WTC11 (cell line): ENCODE results near the gene LAMA2. TPM values are rescaled to one million over a fixed set of nuclear protein-coding genes. Genes with fewer than 3 reads are reported as not detected.

Experiments used
- CREB1 ChIP-seq: sonication (generic); formaldehyde crosslinking; IDR thresholded peaks from 2 replicates; pipeline ENCODE4 v1.8.0; 2023; ENCODE audit warnings: mild to moderate bottlenecking, missing genetic modification reagents
- ETV6 ChIP-seq: sonication (generic); formaldehyde crosslinking; IDR thresholded peaks from 2 replicates; pipeline ENCODE4 v1.8.1; 2022; ENCODE audit warnings: mild to moderate bottlenecking, missing genetic modification reagents
- FOXK1 ChIP-seq: sonication (generic); formaldehyde crosslinking; IDR thresholded peaks from 2 replicates; pipeline ENCODE4 v1.8.0; 2022; ENCODE audit warnings: mild to moderate bottlenecking, moderate library complexity, missing genetic modification reagents
- GRHL2 ChIP-seq: fragments of 250-450 bp; sonication (Bioruptor Pico); IDR thresholded peaks from 2 replicates; pipeline ENCODE4 v1.8.0; 2022; ENCODE audit warnings: mild to moderate bottlenecking, moderate library complexity; ENCODE audit not compliant: insufficient replicate concordance, severe bottlenecking
- JUN ChIP-seq: sonication (generic); formaldehyde crosslinking; IDR thresholded peaks from 2 replicates; pipeline ENCODE4 v1.8.0; 2023; ENCODE audit warnings: mild to moderate bottlenecking, missing genetic modification reagents
- KAT7 ChIP-seq: sonication (generic); formaldehyde crosslinking; IDR thresholded peaks from 2 replicates; pipeline ENCODE4 v1.8.1; 2023; ENCODE audit warnings: missing genetic modification reagents, mild to moderate bottlenecking, borderline replicate concordance
- MYBL2 ChIP-seq: sonication (generic); formaldehyde crosslinking; IDR thresholded peaks from 2 replicates; pipeline ENCODE4 v1.8.1; 2023; ENCODE audit warnings: mild to moderate bottlenecking, moderate library complexity, missing genetic modification reagents
- NFE2L1 ChIP-seq: sonication (generic); formaldehyde crosslinking; IDR thresholded peaks from 2 replicates; pipeline ENCODE4 v1.8.1; 2023; ENCODE audit warnings: missing genetic modification reagents
- PRRX2 ChIP-seq: fragments of 250-450 bp; sonication (Bioruptor Pico); IDR thresholded peaks from 2 replicates; pipeline ENCODE4 v1.8.0; 2021; ENCODE audit warnings: mild to moderate bottlenecking
- RELA ChIP-seq: sonication (generic); formaldehyde crosslinking; IDR thresholded peaks from 2 replicates; pipeline ENCODE4 v1.8.1; 2022; ENCODE audit warnings: missing genetic modification reagents, mild to moderate bottlenecking, borderline replicate concordance
- RORB ChIP-seq: fragments of 250-450 bp; sonication (Bioruptor Pico); IDR thresholded peaks from 2 replicates; pipeline ENCODE4 v1.9.0; 2021; ENCODE audit warnings: mild to moderate bottlenecking
- TEAD1 ChIP-seq: sonication (generic); formaldehyde crosslinking; IDR thresholded peaks from 2 replicates; pipeline ENCODE4 v1.8.0; 2022; ENCODE audit warnings: mild to moderate bottlenecking, missing genetic modification reagents
- ZNF138 ChIP-seq: sonication (generic); formaldehyde crosslinking; conservative IDR thresholded peaks from 2 replicates; pipeline ENCODE4 v1.8.1; 2022; ENCODE audit warnings: mild to moderate bottlenecking, moderate library complexity, missing genetic modification reagents
- ZNF219 ChIP-seq: sonication (generic); formaldehyde crosslinking; IDR thresholded peaks from 2 replicates; pipeline ENCODE4 v1.8.0; 2023; ENCODE audit warnings: missing genetic modification reagents, mild to moderate bottlenecking, borderline replicate concordance
- ZNF671 ChIP-seq: fragments of 250-450 bp; sonication (Bioruptor Pico); IDR thresholded peaks from 2 replicates; pipeline ENCODE4 v1.8.0; 2021; ENCODE audit warnings: mild to moderate bottlenecking
- total RNA-seq: library from RNA; stranded (reverse); gene quantifications from 3 replicates; pipeline ENCODE4 v1.2.3, GENCODE V29; 2021
- TF ChIP-seq, protein P1 (sequence below): sonication (generic); formaldehyde crosslinking; IDR thresholded peaks from 2 replicates; pipeline ENCODE4 v1.8.0; 2022; ENCODE audit warnings: mild to moderate bottlenecking, missing genetic modification reagents
- TF ChIP-seq, protein P2 (sequence below): sonication (generic); formaldehyde crosslinking; IDR thresholded peaks from 2 replicates; pipeline ENCODE4 v1.8.1; 2023; ENCODE audit warnings: mild to moderate bottlenecking, missing genetic modification reagents, moderate library complexity
- TF ChIP-seq, protein P3 (sequence below): sonication (generic); formaldehyde crosslinking; IDR thresholded peaks from 2 replicates; pipeline ENCODE4 v1.8.1; 2022; ENCODE audit warnings: missing genetic modification reagents, borderline replicate concordance
- TF ChIP-seq, protein P4 (sequence below): fragments of 250-450 bp; sonication (Bioruptor Pico); IDR thresholded peaks from 2 replicates; pipeline ENCODE4 v1.9.0; 2021; ENCODE audit warnings: moderate library complexity, mild to moderate bottlenecking, inconsistent platforms, borderline replicate concordance
- TF ChIP-seq, protein P5 (sequence below): fragments of 250-450 bp; sonication (Bioruptor Pico); IDR thresholded peaks from 2 replicates; pipeline ENCODE4 v1.9.0; 2021; ENCODE audit warnings: mild to moderate bottlenecking
- TF ChIP-seq, protein P6 (sequence below): sonication (generic); formaldehyde crosslinking; IDR thresholded peaks from 2 replicates; pipeline ENCODE4 v1.8.1; 2023; ENCODE audit warnings: mild to moderate bottlenecking, missing genetic modification reagents, borderline replicate concordance
- TF ChIP-seq, protein P7 (sequence below): sonication (generic); formaldehyde crosslinking; conservative IDR thresholded peaks from 2 replicates; pipeline ENCODE4 v1.8.1; 2022; ENCODE audit warnings: mild to moderate bottlenecking, missing genetic modification reagents
- TF ChIP-seq, protein P8 (sequence below): sonication (generic); formaldehyde crosslinking; IDR thresholded peaks from 2 replicates; pipeline ENCODE4 v1.8.0; 2022; ENCODE audit warnings: missing genetic modification reagents

LAMA2 gene
- total RNA-seq, 1 experiment from 2014 or later = 6.6 TPM

DNA sequence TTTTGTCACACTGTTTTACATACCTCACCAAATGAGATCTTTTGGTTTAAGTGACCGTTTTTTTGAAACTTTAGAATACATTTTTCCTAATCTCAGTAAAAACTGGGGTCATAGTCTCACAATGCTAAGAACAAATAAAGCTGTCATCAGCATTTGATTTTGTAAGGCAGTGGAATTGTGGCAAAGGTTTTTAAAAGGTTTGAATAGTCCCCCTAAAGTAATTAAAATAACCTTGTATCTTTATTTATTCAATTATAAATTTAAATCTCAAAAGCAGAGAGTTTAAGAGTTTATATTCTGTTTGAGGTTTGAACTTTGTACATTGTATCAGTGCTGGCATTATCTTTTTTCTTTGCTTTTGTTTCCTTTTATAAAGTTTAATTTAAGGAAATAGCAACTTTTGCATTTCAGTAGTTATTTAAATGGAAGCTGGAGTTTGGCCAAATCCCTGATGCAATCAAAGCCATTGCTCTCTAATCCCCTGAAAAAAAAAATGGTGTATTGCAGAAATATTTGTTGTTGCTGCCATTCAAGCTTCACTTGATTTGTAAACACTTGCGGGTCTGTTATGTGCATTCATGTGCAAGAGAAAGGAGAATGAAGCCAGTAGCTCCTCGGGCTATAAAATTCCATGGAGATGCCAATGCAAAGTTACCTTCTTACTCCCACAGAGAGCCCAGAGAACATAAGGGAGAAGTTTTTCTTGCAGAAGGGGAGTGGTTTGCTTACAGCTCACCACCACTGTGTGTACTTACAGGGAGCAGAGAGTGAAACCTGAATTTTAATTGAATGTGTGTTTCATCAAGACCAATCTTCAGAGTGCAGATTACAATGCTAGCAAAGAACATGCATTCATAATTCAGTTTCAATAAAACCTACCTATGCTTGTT, 435.2 kb downstream of the LAMA2 start (continued):
- TF ChIP-seq, protein P1, sequence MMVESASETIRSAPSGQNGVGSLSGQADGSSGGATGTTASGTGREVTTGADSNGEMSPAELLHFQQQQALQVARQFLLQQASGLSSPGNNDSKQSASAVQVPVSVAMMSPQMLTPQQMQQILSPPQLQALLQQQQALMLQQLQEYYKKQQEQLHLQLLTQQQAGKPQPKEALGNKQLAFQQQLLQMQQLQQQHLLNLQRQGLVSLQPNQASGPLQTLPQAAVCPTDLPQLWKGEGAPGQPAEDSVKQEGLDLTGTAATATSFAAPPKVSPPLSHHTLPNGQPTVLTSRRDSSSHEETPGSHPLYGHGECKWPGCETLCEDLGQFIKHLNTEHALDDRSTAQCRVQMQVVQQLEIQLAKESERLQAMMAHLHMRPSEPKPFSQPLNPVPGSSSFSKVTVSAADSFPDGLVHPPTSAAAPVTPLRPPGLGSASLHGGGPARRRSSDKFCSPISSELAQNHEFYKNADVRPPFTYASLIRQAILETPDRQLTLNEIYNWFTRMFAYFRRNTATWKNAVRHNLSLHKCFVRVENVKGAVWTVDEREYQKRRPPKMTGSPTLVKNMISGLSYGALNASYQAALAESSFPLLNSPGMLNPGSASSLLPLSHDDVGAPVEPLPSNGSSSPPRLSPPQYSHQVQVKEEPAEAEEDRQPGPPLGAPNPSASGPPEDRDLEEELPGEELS = peak; percentile 98
- TF ChIP-seq, protein P2, sequence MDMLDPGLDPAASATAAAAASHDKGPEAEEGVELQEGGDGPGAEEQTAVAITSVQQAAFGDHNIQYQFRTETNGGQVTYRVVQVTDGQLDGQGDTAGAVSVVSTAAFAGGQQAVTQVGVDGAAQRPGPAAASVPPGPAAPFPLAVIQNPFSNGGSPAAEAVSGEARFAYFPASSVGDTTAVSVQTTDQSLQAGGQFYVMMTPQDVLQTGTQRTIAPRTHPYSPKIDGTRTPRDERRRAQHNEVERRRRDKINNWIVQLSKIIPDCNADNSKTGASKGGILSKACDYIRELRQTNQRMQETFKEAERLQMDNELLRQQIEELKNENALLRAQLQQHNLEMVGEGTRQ = no peak
- no peak for TF ChIP-seq MYBL2 (CRISPR knock-in tag)
- no peak for TF ChIP-seq CREB1
- TF ChIP-seq FOXK1 = peak; percentile 59; the same call in 1 of the 2 replicates
- TF ChIP-seq JUN (CRISPR knock-in tag) = no peak
- no peak for TF ChIP-seq ZNF138 (CRISPR knock-in tag)
- TF ChIP-seq PRRX2 (CRISPR knock-in tag) = no peak
- TF ChIP-seq, protein P3, sequence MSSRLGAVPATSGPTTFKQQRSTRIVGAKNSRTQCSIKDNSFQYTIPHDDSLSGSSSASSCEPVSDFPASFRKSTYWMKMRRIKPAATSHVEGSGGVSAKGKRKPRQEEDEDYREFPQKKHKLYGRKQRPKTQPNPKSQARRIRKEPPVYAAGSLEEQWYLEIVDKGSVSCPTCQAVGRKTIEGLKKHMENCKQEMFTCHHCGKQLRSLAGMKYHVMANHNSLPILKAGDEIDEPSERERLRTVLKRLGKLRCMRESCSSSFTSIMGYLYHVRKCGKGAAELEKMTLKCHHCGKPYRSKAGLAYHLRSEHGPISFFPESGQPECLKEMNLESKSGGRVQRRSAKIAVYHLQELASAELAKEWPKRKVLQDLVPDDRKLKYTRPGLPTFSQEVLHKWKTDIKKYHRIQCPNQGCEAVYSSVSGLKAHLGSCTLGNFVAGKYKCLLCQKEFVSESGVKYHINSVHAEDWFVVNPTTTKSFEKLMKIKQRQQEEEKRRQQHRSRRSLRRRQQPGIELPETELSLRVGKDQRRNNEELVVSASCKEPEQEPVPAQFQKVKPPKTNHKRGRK = no peak
- no peak for TF ChIP-seq NFE2L1 (CRISPR knock-in tag)
- TF ChIP-seq, protein P4, sequence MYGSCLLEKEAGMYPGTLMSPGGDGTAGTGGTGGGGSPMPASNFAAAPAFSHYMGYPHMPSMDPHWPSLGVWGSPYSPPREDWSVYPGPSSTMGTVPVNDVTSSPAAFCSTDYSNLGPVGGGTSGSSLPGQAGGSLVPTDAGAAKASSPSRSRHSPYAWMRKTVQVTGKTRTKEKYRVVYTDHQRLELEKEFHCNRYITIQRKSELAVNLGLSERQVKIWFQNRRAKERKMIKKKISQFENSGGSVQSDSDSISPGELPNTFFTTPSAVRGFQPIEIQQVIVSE (CRISPR knock-in tag) = no peak
- no peak for TF ChIP-seq ZNF671 (CRISPR knock-in tag)
- no peak for TF ChIP-seq KAT7 (CRISPR knock-in tag)
- no peak for TF ChIP-seq RELA (CRISPR knock-in tag)
- TF ChIP-seq GRHL2 (CRISPR knock-in tag) = no peak
- peak; percentile 52; the same call in 1 of the 2 replicates for TF ChIP-seq ETV6 (CRISPR knock-in tag)
- TF ChIP-seq, protein P5, sequence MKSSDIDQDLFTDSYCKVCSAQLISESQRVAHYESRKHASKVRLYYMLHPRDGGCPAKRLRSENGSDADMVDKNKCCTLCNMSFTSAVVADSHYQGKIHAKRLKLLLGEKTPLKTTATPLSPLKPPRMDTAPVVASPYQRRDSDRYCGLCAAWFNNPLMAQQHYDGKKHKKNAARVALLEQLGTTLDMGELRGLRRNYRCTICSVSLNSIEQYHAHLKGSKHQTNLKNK (CRISPR knock-in tag) = no peak
- TF ChIP-seq, protein P6, sequence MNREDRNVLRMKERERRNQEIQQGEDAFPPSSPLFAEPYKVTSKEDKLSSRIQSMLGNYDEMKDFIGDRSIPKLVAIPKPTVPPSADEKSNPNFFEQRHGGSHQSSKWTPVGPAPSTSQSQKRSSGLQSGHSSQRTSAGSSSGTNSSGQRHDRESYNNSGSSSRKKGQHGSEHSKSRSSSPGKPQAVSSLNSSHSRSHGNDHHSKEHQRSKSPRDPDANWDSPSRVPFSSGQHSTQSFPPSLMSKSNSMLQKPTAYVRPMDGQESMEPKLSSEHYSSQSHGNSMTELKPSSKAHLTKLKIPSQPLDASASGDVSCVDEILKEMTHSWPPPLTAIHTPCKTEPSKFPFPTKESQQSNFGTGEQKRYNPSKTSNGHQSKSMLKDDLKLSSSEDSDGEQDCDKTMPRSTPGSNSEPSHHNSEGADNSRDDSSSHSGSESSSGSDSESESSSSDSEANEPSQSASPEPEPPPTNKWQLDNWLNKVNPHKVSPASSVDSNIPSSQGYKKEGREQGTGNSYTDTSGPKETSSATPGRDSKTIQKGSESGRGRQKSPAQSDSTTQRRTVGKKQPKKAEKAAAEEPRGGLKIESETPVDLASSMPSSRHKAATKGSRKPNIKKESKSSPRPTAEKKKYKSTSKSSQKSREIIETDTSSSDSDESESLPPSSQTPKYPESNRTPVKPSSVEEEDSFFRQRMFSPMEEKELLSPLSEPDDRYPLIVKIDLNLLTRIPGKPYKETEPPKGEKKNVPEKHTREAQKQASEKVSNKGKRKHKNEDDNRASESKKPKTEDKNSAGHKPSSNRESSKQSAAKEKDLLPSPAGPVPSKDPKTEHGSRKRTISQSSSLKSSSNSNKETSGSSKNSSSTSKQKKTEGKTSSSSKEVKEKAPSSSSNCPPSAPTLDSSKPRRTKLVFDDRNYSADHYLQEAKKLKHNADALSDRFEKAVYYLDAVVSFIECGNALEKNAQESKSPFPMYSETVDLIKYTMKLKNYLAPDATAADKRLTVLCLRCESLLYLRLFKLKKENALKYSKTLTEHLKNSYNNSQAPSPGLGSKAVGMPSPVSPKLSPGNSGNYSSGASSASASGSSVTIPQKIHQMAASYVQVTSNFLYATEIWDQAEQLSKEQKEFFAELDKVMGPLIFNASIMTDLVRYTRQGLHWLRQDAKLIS = peak; percentile 35; the same call in 1 of the 2 replicates
- TF ChIP-seq TEAD1 (CRISPR knock-in tag) = peak; percentile 93
- TF ChIP-seq RORB (CRISPR knock-in tag) = no peak
- TF ChIP-seq ZNF219 (CRISPR knock-in tag) = no peak
- TF ChIP-seq, protein P7, sequence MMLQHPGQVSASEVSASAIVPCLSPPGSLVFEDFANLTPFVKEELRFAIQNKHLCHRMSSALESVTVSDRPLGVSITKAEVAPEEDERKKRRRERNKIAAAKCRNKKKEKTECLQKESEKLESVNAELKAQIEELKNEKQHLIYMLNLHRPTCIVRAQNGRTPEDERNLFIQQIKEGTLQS (CRISPR knock-in tag) = no peak
- TF ChIP-seq, protein P8, sequence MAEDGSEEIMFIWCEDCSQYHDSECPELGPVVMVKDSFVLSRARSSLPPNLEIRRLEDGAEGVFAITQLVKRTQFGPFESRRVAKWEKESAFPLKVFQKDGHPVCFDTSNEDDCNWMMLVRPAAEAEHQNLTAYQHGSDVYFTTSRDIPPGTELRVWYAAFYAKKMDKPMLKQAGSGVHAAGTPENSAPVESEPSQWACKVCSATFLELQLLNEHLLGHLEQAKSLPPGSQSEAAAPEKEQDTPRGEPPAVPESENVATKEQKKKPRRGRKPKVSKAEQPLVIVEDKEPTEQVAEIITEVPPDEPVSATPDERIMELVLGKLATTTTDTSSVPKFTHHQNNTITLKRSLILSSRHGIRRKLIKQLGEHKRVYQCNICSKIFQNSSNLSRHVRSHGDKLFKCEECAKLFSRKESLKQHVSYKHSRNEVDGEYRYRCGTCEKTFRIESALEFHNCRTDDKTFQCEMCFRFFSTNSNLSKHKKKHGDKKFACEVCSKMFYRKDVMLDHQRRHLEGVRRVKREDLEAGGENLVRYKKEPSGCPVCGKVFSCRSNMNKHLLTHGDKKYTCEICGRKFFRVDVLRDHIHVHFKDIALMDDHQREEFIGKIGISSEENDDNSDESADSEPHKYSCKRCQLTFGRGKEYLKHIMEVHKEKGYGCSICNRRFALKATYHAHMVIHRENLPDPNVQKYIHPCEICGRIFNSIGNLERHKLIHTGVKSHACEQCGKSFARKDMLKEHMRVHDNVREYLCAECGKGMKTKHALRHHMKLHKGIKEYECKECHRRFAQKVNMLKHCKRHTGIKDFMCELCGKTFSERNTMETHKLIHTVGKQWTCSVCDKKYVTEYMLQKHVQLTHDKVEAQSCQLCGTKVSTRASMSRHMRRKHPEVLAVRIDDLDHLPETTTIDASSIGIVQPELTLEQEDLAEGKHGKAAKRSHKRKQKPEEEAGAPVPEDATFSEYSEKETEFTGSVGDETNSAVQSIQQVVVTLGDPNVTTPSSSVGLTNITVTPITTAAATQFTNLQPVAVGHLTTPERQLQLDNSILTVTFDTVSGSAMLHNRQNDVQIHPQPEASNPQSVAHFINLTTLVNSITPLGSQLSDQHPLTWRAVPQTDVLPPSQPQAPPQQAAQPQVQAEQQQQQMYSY (CRISPR knock-in tag) = no peak
